Measurements from ENCODE around the gene CELF5.

The CELF5 gene

DNA sequence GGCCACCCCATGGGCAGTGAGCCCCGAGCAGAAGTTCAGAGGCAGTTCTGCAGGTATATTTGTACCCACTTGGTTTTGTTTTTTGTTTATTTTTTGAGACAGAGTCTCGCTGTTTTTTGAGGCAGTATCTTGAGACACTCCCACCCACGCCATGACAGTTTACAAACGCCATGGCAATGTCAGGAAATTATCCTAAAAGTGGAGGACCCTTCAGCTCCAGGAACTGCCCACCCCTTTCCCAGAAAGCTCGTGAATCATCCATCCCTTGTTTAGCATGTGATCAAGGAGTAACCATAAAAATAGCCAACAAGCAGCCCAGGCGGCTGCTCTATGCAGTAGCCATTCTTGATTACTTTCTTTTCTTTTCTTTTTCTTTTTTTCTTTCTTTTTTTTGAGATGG, 41.0 kb downstream of the CELF5 start:
- no peak for TF ChIP-seq RAD21 (IDR thresholded peaks at IDR 0.05; ENCODE audit: low read depth)
- no peak for TF ChIP-seq YY1 (IDR thresholded peaks at IDR 0.05; ENCODE audit: low read depth)
- TF ChIP-seq, protein P1, sequence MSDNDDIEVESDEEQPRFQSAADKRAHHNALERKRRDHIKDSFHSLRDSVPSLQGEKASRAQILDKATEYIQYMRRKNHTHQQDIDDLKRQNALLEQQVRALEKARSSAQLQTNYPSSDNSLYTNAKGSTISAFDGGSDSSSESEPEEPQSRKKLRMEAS (IDR thresholded peaks at IDR 0.05): no peak
- TF ChIP-seq EP300 (IDR thresholded peaks at IDR 0.05; ENCODE audit: borderline replicate concordance): no peak
- no peak for TF ChIP-seq EGR1 (IDR thresholded peaks at IDR 0.05)
- TF ChIP-seq USF1 (IDR thresholded peaks at IDR 0.05): no peak
- no peak for TF ChIP-seq TCF12 (IDR thresholded peaks at IDR 0.05; ENCODE audit: low read depth)
- TF ChIP-seq TEAD4 (IDR thresholded peaks at IDR 0.05): no peak
- no peak for TF ChIP-seq REST (IDR thresholded peaks at IDR 0.05; ENCODE audit: low read depth)
- TF ChIP-seq ZBTB7A (IDR thresholded peaks at IDR 0.05; ENCODE audit: low read depth): no peak
- TF ChIP-seq NFIC (IDR thresholded peaks at IDR 0.05): no peak
- TF ChIP-seq TAF1 (IDR thresholded peaks at IDR 0.05; ENCODE audit: low read depth): no peak
- TF ChIP-seq FOXM1 (IDR thresholded peaks at IDR 0.05; ENCODE audit: borderline replicate concordance, low read depth): no peak
- no peak for TF ChIP-seq CREB1 (IDR thresholded peaks at IDR 0.05; ENCODE audit: low read depth)
- no peak for TF ChIP-seq CEBPB (IDR thresholded peaks at IDR 0.05)

DNA sequence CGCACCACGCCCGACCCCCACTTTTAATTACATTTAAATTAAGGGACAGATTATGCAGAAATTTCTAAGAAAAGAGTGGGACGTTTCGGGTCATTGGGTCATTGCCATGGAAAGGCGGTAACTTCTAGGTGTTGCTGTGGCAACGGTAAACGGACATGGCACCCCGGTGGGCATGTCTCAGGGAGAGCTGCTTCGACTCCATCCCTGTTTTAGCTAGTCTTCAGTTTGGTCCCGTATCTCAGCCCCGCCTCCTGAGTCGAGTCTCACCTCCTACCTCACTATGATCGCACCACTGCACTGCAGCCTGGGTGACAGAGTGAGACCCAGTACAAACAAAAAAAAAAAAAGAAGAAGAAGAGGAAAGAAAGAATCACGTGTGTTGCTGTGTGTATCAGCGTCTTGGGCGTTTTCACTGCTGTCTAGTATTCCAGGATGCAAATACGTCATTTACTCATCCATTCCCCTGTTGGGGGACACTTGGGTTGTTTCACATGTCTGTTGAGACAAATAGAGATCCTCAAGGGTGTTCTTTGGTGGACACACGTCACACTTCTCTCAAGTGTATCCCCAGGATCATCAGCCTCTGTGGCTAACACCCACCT, 41.7 kb downstream of the CELF5 start:
- no peak for TF ChIP-seq CREB1 (IDR thresholded peaks at IDR 0.05; ENCODE audit: low read depth)
- TF ChIP-seq EGR1 (IDR thresholded peaks at IDR 0.05): no peak
- no peak for TF ChIP-seq EP300 (IDR thresholded peaks at IDR 0.05; ENCODE audit: borderline replicate concordance)
- TF ChIP-seq CEBPB (IDR thresholded peaks at IDR 0.05): no peak
- no peak for TF ChIP-seq TEAD4 (IDR thresholded peaks at IDR 0.05)
- TF ChIP-seq TAF1 (IDR thresholded peaks at IDR 0.05; ENCODE audit: low read depth): no peak
- no peak for TF ChIP-seq REST (IDR thresholded peaks at IDR 0.05; ENCODE audit: low read depth)
- no peak for TF ChIP-seq USF1 (IDR thresholded peaks at IDR 0.05)
- TF ChIP-seq, protein P1 (IDR thresholded peaks at IDR 0.05): no peak
- TF ChIP-seq YY1 (IDR thresholded peaks at IDR 0.05; ENCODE audit: low read depth): no peak

- TF ChIP-seq TEAD4 (IDR thresholded peaks at IDR 0.05): no peak
- TF ChIP-seq ZBTB7A (IDR thresholded peaks at IDR 0.05; ENCODE audit: low read depth): no peak
- peak; percentile 60 for TF ChIP-seq USF1 (IDR thresholded peaks at IDR 0.05)
- TF ChIP-seq EP300 (IDR thresholded peaks at IDR 0.05; ENCODE audit: borderline replicate concordance): no peak
Observed at GRCh38 chr19:3266792-3267514, 42.5 kb downstream of the CELF5 start.

DNA sequence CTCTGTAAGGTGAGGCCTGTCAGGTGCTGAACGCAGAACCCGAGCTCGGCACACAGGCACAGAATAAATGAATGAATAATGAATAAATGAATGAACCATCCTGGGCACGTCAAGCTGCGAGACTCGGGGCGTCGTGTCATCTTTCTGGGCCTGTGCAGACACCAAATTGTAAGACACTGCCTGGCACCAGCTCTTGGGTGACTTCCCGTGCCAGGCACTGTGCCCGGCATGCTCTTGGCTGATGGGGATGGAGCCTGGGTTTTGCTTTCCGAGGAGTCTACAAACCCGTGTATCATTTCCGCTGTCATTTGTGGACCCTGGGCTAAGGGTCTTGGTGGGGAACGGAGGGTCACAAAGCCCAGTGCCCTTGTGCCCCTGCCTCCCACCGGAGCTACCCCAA, 43.9 kb downstream of the CELF5 start:
- TF ChIP-seq USF1 (IDR thresholded peaks at IDR 0.05) (no peak), EGR1 (IDR thresholded peaks at IDR 0.05) (no peak), TAF1 (IDR thresholded peaks at IDR 0.05; ENCODE audit: low read depth) (no peak), EP300 (IDR thresholded peaks at IDR 0.05; ENCODE audit: borderline replicate concordance) (no peak), YY1 (IDR thresholded peaks at IDR 0.05; ENCODE audit: low read depth) (no peak), FOXM1 (IDR thresholded peaks at IDR 0.05; ENCODE audit: borderline replicate concordance, low read depth) (no peak), RAD21 (IDR thresholded peaks at IDR 0.05; ENCODE audit: low read depth) (no peak), CEBPB (IDR thresholded peaks at IDR 0.05) (no peak), TCF12 (IDR thresholded peaks at IDR 0.05; ENCODE audit: low read depth) (no peak), ZBTB7A (IDR thresholded peaks at IDR 0.05; ENCODE audit: low read depth) (no peak), REST (IDR thresholded peaks at IDR 0.05; ENCODE audit: low read depth) (no peak), CREB1 (IDR thresholded peaks at IDR 0.05; ENCODE audit: low read depth) (no peak), NFIC (IDR thresholded peaks at IDR 0.05) (no peak), TEAD4 (IDR thresholded peaks at IDR 0.05) (no peak)
- TF ChIP-seq, protein P1 (IDR thresholded peaks at IDR 0.05): no peak

All from Ishikawa (cell line).